Activated naive CD4-positive, alpha-beta T cell treated with anti-CD3 and anti-CD28 coated beads for 36 hours (primary cell): Measurements from ENCODE around the gene TRIM72. TPM values are rescaled to one million over a fixed set of nuclear protein-coding genes. Genes with fewer than 3 reads are reported as not detected.

Source experiments
- CTCF ChIA-PET: fragments of 350-600 bp; sonication (Branson Sonifier 250); formaldehyde crosslinking; loops from one replicate; lab custom pipeline; 2021; ENCODE audit warnings: antibody characterized with exemption; lab: Charles Lee
- DNase-seq: peaks from one replicate; pipeline ENCODE4 v3.0.0-alpha.2; 2020
- H3K27ac Mint-ChIP-seq: one replicate; pipeline ENCODE4 v1.8.0; 2021; ENCODE audit warnings: mild to moderate bottlenecking, mixed read lengths
- H3K27me3 Mint-ChIP-seq: one replicate; pipeline ENCODE4 v1.8.0; 2021; ENCODE audit warnings: low read depth, mixed read lengths
- H3K36me3 Mint-ChIP-seq: one replicate; pipeline ENCODE4 v1.8.0; 2021; ENCODE audit warnings: low read depth, mixed read lengths
- H3K4me1 Mint-ChIP-seq: one replicate; pipeline ENCODE4 v1.8.0; 2021; ENCODE audit warnings: low read depth, mixed read lengths
- H3K4me3 Mint-ChIP-seq: one replicate; pipeline ENCODE4 v1.8.0; 2021; ENCODE audit warnings: mild to moderate bottlenecking, moderate library complexity, mixed read lengths
- H3K9me3 Mint-ChIP-seq: one replicate; pipeline ENCODE4 v1.8.0; 2021; ENCODE audit warnings: mixed read lengths
- intact Hi-C: fragments of 100-400 bp; cut with micrococcal nuclease; formaldehyde crosslinking; loops from one replicate; pipeline ENCODE4 v1.15.1; 2023
- total RNA-seq, 2 experiments: library from RNA; stranded (reverse); gene quantifications; one replicate each; pipeline ENCODE4 v1.2.3, GENCODE V29; 2021

Gene TRIM72
- total RNA-seq, 2 experiments from 2014 or later: not detected

DNA sequence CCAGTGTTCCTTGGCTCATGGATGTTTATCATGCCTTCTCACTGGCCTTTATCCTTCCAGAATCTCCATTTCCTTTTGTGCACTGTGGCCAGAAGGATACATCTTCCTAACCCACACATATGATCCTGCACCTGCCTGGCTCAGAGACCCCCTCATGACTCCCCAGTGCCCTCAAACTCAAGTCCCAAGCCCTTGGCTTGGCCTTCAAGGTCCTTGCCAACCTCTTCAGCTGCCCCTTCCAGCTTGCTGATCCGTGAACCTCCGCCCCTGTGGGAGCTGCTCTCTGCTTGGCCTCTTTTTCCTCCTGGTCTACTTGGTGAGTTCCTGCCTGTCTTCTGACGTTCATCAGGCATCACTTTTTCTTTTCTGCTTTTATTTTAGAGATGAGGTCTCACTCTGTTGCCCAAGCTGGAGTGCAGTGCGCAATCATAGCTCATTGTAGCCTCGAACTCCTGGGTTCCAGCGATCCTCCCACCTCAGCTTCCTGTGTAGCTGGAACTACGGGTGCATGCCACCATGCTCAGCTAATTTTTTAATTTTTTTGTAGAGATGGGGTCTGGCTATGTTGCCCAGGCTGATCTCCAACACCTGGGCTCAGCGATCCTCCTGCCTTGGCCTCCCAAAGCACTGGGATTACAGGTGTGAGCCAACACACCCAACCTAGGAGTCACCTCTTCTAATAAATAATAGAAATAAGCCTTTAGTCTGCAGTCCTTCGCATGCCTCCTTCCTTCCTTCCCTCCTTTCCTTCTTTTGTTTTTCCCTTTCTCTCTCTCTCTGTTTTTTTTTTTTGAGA, 8.8 kb upstream of the TRIM72 start:
- CTCF ChIA-PET: interaction anchor here (0.6 kb wide), 1 partner anchor 97 kb away, joined by 3 read pairs; no protein-coding TSS in a partner anchor
- intact Hi-C loops: loop anchor here (5.0 to 10.0 kb wide), 3 partner anchors 150 to 237 kb away; partner anchors contain the start of genes ITGAX and ZNF843

DNA sequence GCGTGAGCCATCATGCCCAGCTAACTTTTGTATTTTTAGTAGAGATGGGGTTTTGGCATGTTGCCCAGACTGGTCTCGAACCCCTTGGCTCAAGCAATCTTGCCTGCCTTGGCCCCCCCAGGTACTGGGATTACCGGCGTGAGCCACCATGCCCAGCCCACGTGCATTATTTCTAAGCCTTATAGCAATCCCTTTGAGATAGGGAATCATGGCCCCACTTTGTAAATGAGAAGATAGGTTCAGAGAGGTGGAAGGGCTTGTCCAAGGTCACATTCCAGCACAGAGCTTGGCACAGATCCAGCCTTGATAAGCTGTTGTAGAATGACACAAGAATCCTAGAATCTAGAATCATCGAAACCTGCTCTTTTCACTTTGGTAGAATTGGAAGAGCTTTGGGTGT, 7.1 kb upstream of the TRIM72 start:
- DNase-seq: no peak
- CTCF ChIA-PET: no interaction called here
- intact Hi-C loops: loop anchor here (10.0 kb wide), 1 partner anchor 148 kb away; the partner anchor contains the start of gene ITGAX
- H3K27ac Mint-ChIP-seq: no peak overlapping the region
- H3K4me3 Mint-ChIP-seq: no peak overlapping the region
- H3K36me3 Mint-ChIP-seq: no peaks in the 10 kb centered on the region
- no peaks in the 10 kb centered on the region for H3K9me3 Mint-ChIP-seq
- H3K27me3 Mint-ChIP-seq: peaks cover under 1% of the 10 kb centered on the region
- H3K4me1 Mint-ChIP-seq: peaks cover 14% of the 10 kb centered on the region

More for the DNA sequence above, 8.8 kb upstream of the TRIM72 start:
- H3K27me3 Mint-ChIP-seq: no peaks in the 10 kb centered on the region
- H3K27ac Mint-ChIP-seq: no peak overlapping the region
- no peaks in the 10 kb centered on the region for H3K36me3 Mint-ChIP-seq
- DNase-seq: no peak
- H3K4me3 Mint-ChIP-seq: no peak overlapping the region
- peaks cover 27% of the 10 kb centered on the region for H3K4me1 Mint-ChIP-seq
- H3K9me3 Mint-ChIP-seq: no peaks in the 10 kb centered on the region

DNA sequence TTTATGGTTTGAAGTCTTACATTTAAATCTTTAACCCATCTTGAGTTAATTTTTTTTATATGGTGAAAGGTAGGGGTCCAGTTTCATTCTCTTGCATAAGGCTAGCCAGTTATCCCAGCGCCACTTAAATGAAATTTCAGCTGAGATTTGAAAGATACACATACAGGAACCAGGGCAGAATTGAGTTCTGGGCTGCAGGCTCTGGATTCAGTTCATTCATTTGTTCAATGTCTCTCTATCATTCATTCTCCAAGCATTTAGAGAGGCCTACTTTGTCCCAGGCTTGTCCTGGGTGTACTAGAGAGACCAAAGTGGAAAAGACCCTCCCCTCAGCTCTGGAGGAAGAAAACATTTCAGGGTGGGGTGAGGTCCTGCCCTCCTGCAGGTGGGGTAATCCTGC, 577 bp upstream of the TRIM72 start:
- Mint-ChIP-seq H3K4me1 (peaks cover 22% of the 10 kb centered on the region), H3K36me3 (no peaks in the 10 kb centered on the region), H3K4me3 (no peak overlapping the region), H3K9me3 (no peaks in the 10 kb centered on the region), H3K27me3 (peaks cover 39% of the 10 kb centered on the region), H3K27ac (no peak overlapping the region)
- intact Hi-C loops: no loop called here
- CTCF ChIA-PET: interaction anchor here (0.6 to 1.7 kb wide), 3 partner anchors 12 to 230 kb away, joined by 3 to 5 read pairs (median 4); no protein-coding TSS in a partner anchor
- no peak for DNase-seq

DNA sequence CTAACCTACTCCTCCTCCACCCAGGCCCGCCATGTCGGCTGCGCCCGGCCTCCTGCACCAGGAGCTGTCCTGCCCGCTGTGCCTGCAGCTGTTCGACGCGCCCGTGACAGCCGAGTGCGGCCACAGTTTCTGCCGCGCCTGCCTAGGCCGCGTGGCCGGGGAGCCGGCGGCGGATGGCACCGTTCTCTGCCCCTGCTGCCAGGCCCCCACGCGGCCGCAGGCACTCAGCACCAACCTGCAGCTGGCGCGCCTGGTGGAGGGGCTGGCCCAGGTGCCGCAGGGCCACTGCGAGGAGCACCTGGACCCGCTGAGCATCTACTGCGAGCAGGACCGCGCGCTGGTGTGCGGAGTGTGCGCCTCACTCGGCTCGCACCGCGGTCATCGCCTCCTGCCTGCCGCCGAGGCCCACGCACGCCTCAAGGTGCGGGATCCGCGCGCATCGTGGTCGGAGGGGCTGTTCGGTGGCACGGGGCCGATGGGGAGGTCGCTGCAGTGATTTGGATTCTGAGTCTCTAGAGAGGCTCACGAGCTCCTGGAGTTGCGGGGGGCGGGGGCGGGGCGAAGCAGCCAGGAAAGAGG, 878 bp downstream of the TRIM72 start:
- no peak for DNase-seq
- CTCF ChIA-PET: interaction anchor here (0.8 to 1.7 kb wide), 2 partner anchors 14 to 168 kb away, joined by 4 to 5 read pairs; no protein-coding TSS in a partner anchor
- Mint-ChIP-seq H3K4me3 (peak overlapping the region; percentile 60), H3K4me1 (peaks cover 22% of the 10 kb centered on the region), H3K36me3 (no peaks in the 10 kb centered on the region), H3K27me3 (peaks cover 45% of the 10 kb centered on the region), H3K9me3 (no peaks in the 10 kb centered on the region), H3K27ac (no peak overlapping the region)
- intact Hi-C loops: no loop called here

DNA sequence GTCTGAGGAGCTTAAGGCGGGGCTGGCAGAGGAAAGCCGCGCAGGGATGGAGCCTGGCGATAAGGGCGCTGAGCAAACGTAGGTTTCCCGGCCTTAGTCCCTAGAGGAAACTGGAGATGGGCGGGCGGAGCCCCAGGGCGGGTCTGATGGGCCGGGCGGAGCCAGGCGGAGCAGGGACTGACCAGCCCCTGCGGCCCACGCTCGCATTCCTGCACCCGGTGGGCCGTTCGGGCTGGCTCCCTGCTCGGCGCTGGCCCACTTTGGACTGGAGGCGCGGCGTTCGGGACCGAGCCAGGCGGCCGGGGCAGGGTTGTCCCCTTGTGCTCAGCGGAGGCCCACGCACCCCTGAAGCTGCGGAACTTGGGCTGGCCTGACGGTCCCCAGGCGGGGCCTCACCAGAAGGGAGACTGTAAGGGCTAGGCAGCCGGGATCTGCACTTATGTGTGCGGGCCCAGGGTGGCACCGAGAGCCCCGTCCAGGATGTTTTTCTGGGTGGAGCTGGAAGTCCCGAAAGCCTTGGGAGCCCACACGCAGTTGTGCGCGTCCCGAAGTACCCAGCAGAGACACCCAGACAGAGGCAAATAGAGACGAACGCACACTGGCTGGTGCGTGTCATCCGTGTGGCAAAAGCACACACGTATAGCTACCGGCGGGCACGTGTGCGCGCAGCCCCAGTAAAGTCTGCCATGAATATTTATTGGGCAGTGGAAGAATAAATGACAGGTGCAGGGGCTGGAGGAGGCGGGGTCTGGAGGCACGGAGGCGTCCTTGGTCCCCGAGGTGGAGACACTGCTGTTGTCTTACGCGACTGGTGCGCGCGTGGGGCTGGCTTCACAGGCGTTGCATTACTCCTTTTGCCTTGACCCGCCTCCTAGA, 1.6 kb downstream of the TRIM72 start:
- CTCF ChIA-PET: interaction anchor here (0.8 to 1.0 kb wide), 2 partner anchors 34 to 167 kb away, joined by 3 to 4 read pairs; no protein-coding TSS in a partner anchor

DNA sequence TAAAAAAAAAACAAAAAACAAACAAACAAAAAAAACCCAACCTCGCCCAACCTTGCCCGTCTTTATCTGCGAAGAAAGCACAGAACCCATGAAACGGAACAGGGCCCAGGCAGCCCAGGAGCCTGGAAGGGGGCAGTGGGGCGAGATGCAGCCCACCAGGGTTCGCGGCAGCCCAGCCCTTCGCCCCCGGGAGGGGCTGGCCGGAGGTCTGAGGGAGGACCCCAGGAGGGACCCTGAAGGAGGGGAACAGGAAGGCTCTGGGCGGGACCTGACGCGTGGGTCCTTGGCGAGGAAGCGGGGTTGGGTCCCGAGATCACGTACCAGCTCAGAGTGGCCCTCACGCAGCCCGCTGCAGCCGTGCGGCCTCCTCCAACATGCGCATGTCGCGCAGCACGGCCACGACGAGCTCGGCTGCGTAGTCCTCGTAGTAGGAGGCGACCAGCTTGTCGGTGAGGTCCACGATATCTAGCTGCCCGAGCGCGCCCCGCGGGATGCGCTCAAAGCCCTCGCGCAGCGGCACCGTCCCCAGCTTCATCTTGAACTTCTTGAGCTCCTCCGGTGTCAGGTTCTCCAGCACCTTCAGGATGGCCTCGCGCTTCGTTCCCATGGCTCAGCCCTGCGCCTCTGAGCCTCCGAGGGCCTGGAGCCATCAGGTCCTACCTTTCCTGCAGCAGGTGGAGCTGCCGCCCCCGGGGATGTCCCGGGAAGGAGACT, 2.7 kb downstream of the TRIM72 start, which contains the start of gene PYDC1:
PYDC1 (minus strand) TSS at position 714 of the 714 bp plus-strand sequence; CDS start at position 607, 107 bp downstream.
- H3K4me1 Mint-ChIP-seq: peaks cover 21% of the 10 kb centered on the region

More for the DNA sequence above, 1.6 kb downstream of the TRIM72 start:
- H3K4me3 Mint-ChIP-seq: peak overlapping the region; percentile 61
- intact Hi-C loops: no loop called here
- peak; percentile 40 for DNase-seq
- H3K4me1 Mint-ChIP-seq: peaks cover 22% of the 10 kb centered on the region
- H3K36me3 Mint-ChIP-seq: no peaks in the 10 kb centered on the region
- no peak overlapping the region for H3K27ac Mint-ChIP-seq
- peaks cover 45% of the 10 kb centered on the region for H3K27me3 Mint-ChIP-seq
- no peaks in the 10 kb centered on the region for H3K9me3 Mint-ChIP-seq

DNA sequence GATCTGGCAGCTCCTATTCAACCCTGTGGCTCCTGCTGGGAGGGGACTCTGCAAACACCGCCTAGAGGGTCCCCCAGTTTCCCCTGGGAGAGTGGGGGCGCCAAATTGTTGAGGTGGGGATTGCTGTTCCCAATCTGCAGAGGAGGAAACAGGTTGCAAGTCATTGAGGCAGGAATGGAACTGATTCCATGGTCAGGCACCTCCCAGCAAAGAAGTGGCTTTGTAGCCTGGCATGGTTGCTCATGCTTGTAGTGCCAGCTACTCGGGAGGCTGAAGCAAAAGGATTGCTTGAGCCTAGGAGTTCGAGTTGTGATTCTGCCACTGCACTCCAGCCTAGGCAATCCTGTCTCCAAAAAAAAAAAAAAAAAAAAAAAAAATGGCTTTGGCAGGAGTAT, 3.2 kb downstream of the TRIM72 start:
- CTCF ChIA-PET: interaction anchor here (0.6 kb wide), 2 partner anchors 15 to 73 kb away, joined by 3 read pairs; no protein-coding TSS in a partner anchor
- Mint-ChIP-seq H3K36me3 (no peaks in the 10 kb centered on the region), H3K27ac (no peak overlapping the region), H3K9me3 (no peaks in the 10 kb centered on the region), H3K27me3 (peaks cover 48% of the 10 kb centered on the region), H3K4me1 (peaks cover 17% of the 10 kb centered on the region), H3K4me3 (no peak overlapping the region)
- intact Hi-C loops: no loop called here
- DNase-seq: no peak

More for the DNA sequence above, 2.7 kb downstream of the TRIM72 start, which contains the start of gene PYDC1:
- Mint-ChIP-seq H3K4me3 (peak within 1 kb of the TSS; percentile 61), H3K27me3 (peaks cover 51% of the 10 kb centered on the region), H3K9me3 (no peaks in the 10 kb centered on the region), H3K27ac (no peak within 1 kb of the TSS), H3K36me3 (no peaks in the 10 kb centered on the region)
- intact Hi-C loops: no loop called here
- CTCF ChIA-PET: interaction anchor here (0.6 to 1.0 kb wide), 2 partner anchors 33 to 73 kb away, joined by 3 read pairs; no protein-coding TSS in a partner anchor
- peak; percentile 18 for DNase-seq

DNA sequence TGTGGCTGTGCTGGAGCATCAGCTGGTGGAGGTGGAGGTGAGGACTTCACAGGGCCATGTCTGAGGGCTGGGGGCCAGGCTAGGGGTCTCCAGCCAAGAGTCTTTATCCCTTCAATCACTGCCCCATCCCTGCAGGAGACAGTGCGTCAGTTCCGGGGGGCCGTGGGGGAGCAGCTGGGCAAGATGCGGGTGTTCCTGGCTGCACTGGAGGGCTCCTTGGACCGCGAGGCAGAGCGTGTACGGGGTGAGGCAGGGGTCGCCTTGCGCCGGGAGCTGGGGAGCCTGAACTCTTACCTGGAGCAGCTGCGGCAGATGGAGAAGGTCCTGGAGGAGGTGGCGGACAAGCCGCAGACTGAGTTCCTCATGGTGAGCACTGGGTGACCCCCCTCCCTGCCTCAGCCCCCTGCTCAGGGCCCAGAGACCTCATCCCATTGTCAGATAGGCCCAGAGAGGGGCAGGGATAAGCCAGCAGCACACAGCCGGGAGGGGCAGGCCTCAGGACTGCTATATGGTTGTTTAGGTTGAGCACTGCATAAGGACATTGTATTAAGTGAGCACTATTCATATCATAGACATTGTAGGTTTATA, 5.3 kb downstream of the TRIM72 start:
- H3K4me1 Mint-ChIP-seq: peaks cover 17% of the 10 kb centered on the region
- peaks cover 41% of the 10 kb centered on the region for H3K27me3 Mint-ChIP-seq
- no peaks in the 10 kb centered on the region for H3K36me3 Mint-ChIP-seq
- H3K4me3 Mint-ChIP-seq: no peak overlapping the region
- CTCF ChIA-PET: interaction anchor here (0.6 kb wide), 1 partner anchor 162 kb away, joined by 3 read pairs; no protein-coding TSS in a partner anchor
- intact Hi-C loops: no loop called here
- no peak for DNase-seq
- H3K9me3 Mint-ChIP-seq: no peaks in the 10 kb centered on the region
- no peak overlapping the region for H3K27ac Mint-ChIP-seq

DNA sequence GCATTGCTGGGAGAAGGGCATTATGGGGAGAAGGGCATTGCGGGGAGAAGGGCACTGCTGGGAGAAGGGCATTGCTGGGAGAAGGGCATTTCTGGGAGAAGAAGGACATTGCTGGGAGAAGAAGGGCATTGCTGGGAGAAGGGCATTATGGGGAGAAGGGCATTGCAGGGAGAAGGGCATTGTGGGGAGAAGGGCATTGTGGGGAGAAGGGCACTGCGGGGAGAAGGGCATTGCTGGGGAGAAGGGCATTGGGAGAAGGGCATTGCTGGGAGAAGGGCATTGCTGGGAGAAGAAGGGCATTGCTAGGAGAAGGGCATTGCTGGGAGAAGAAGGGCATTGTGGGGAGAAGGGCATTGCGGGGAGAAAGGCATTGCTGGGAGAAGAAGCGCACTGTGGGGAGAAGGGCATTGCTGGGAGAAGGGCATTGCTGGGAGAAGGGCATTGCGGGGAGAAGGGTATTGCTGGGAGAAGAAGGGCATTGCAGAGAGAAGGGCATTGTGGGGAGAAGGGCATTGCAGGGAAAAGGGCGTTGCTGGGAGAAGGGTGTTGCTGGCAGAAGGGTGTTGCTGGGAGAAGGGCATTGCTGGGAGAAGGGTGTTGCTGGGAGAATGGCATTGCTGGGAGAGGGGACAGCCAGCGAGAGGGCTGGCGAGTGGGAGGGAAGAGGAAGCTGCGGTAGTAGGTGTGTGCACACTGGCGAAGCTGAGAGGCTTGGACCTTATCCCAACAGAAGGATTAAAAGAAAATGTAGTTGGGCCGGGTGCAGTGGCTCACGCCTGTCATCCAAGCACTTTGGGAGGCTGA, 7.6 kb downstream of the TRIM72 start:
- peaks cover 27% of the 10 kb centered on the region for H3K27me3 Mint-ChIP-seq
- no peak for DNase-seq
- no peak overlapping the region for H3K27ac Mint-ChIP-seq
- peaks cover 4% of the 10 kb centered on the region for H3K4me1 Mint-ChIP-seq
- no peak overlapping the region for H3K4me3 Mint-ChIP-seq
- CTCF ChIA-PET: no interaction called here
- H3K36me3 Mint-ChIP-seq: no peaks in the 10 kb centered on the region
- intact Hi-C loops: no loop called here
- no peaks in the 10 kb centered on the region for H3K9me3 Mint-ChIP-seq

DNA sequence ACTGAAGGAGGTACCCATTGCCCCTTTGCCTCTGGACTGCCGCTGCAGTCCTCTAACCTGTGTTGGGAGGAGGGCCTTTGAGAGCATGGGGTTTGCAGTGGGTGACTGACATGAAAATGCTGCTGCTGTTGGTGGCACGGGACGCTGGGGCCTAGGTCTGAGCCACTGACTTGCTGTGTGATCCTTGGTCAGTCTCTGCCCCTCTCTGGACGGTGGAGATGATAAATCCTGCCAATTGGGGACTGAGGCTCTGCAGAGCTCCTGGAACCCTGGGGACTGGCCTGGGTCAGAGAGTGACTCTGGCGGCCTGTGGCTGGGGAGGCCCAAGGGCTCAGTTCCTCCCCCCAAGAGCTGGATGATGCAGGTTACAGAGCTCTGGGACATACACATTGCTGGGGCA, 9.1 kb downstream of the TRIM72 start:
- CTCF ChIA-PET: no interaction called here

More for the DNA sequence above, 9.1 kb downstream of the TRIM72 start:
- Mint-ChIP-seq H3K4me1 (no peaks in the 10 kb centered on the region), H3K27ac (no peak overlapping the region), H3K4me3 (no peak overlapping the region), H3K9me3 (no peaks in the 10 kb centered on the region), H3K36me3 (no peaks in the 10 kb centered on the region), H3K27me3 (peaks cover 13% of the 10 kb centered on the region)
- intact Hi-C loops: no loop called here
- no peak for DNase-seq
